Adrenal gland (tissue), 12 donors: ENCODE data around the gene UNC13B. TPM values are rescaled to one million over a fixed set of nuclear protein-coding genes. Genes with fewer than 3 reads are reported as not detected.
"Not testable (repeated sequence)": the region's sequence is repeated elsewhere in the genome, so short reads cannot be mapped to it uniquely, and the experiment has no call there.

Experiments
- DNase-seq, 7 donors: peaks; one replicate each; pipeline ENCODE4 v3.0.0-alpha.2; 2019 to 2020
- H3K27ac ChIP-seq, 5 donors: fragments of 200-600 bp; sonication (generic) in 4 of 5; 1 replicate in 3 of 5; 2 replicates in 2 of 5; pipeline versions ENCODE4 v1.5.1 to v1.8.0; 2016 to 2020; ENCODE audit warnings: mild to moderate bottlenecking in 1 of 5
- H3K27me3 ChIP-seq: fragments of 200-600 bp; 2 replicates; pipeline ENCODE4 v1.8.0; 2021
- H3K36me3 ChIP-seq, 2 donors: fragments of 200-600 bp; replicated peaks in 1 of 2; 1 replicate in 1 of 2; 2 replicates in 1 of 2; pipeline versions ENCODE4 v1.5.1 to v1.8.0; 2018 to 2022
- H3K4me1 ChIP-seq, 2 donors: fragments of 200-600 bp; replicated peaks in 1 of 2; 1 replicate in 1 of 2; 2 replicates in 1 of 2; pipeline versions ENCODE4 v1.5.1 to v1.8.0; 2018 to 2021
- H3K4me3 ChIP-seq, 4 donors: fragments of 200-600 bp; sonication (generic) in 3 of 4; one replicate each; pipeline ENCODE4 v1.5.1; 2016 to 2018
- H3K9me3 ChIP-seq, 3 donors: fragments of 200-600 bp; sonication (generic) in 1 of 3; replicated peaks in 1 of 3; 1 replicate in 2 of 3; 2 replicates in 1 of 3; pipeline versions ENCODE4 v1.5.1 to v1.8.0; 2016 to 2021
- POLR2A ChIP-seq, 2 donors: fragments of 450-650 bp; IDR thresholded peaks; one replicate each; pipeline ENCODE4 v1.6.1; 2017; ENCODE audit warnings: antibody characterized with exemption in 2 of 2, mild to moderate bottlenecking in 2 of 2, moderate library complexity in 1 of 2
- WGBS, 4 donors: extraction: QIAGEN DNeasy Blood & Tissue Kit in 2 of 4; methylation state at CpG; one replicate each; pipeline versions ENCODE4 v1.1.5 to v1.1.7; 2013 to 2017; 5-methylcytosine and 5-hydroxymethylcytosine counted together
- intact Hi-C, 2 donors: fragments of 100-400 bp; cut with DNase I; formaldehyde crosslinking; loops; one replicate each; pipeline versions ENCODE4 v1.14.1 to v1.15.0; 2022 to 2023
- polyA plus RNA-seq, 3 donors: library from polyadenylated mRNA; stranded (reverse); fragments of 200-250 nt in 2 of 3; fragments of 350-450 nt in 1 of 3; fragmentation: Illumina TruSeq in 1 of 3; extraction: RNeasy Lipid Tissue Mini Kit (QIAGEN cat#74804) in 1 of 3; gene quantifications; one replicate each; pipeline ENCODE4 v1.2.3, GENCODE V29; 2013 to 2014
- total RNA-seq, 9 donors: library from RNA; depleted of rRNA in 4 of 9; stranded (reverse); fragments of >200 nt in 4 of 9; fragments of 120-200 nt in 1 of 9; fragmentation: NEBNext Ultra II Directional in 1 of 9; extraction: Animal tissue kit (Norgen Biotek cat#: 25700) in 1 of 9; gene quantifications; one replicate each; pipeline versions ENCODE4 v1.1.0 to v1.2.4, GENCODE V29; 2013 to 2023
- TF ChIP-seq, protein P1 (sequence below), 6 experiments: fragments of 450-650 bp in 4 of 6; fragments of 200-600 bp in 2 of 6; sonication (generic) in 1 of 6; IDR thresholded peaks; 1 replicate in 5 of 6; 2 replicates in 1 of 6; pipeline versions ENCODE4 v1.5.1 to v1.8.0; 2016 to 2021; ENCODE audit warnings: antibody characterized with exemption in 6 of 6, mild to moderate bottlenecking in 2 of 6, moderate library complexity in 1 of 6
- donor health status: healthy with polysubstance abuse.
- donor health status: Bipolar disorder and iron deficiency.
- donor health status: DM: yes; HTN: yes; CAD: no.
- donor health status: DM: no; HTN: no; CAD: no.
- donor health status: DM: no; HTN: no; CAD: no.
- donor health status: DM: yes; HTN: yes; CAD: no.

UNC13B gene
- total and polyA plus RNA-seq, 12 donors = 11.1 to 42.2 (median 30.5) TPM

- DNase-seq = no peak
- H3K27ac ChIP-seq = no peak overlapping the region
- no peaks in the 10 kb centered on the region for H3K27me3 ChIP-seq
- 80 to 91% (median 88%) methylated on average over 2 of the region's 2 CpGs for WGBS, 4 donors
- no peaks in the 10 kb centered on the region for H3K9me3 ChIP-seq
- H3K36me3 ChIP-seq = no peaks in the 10 kb centered on the region
- no peaks in the 10 kb centered on the region for H3K4me1 ChIP-seq
- intact Hi-C loops = no loop called here
- no peak overlapping the region for H3K4me3 ChIP-seq
- TF ChIP-seq POLR2A (IDR thresholded peaks at IDR 0.05) = no peak
- TF ChIP-seq, protein P1, sequence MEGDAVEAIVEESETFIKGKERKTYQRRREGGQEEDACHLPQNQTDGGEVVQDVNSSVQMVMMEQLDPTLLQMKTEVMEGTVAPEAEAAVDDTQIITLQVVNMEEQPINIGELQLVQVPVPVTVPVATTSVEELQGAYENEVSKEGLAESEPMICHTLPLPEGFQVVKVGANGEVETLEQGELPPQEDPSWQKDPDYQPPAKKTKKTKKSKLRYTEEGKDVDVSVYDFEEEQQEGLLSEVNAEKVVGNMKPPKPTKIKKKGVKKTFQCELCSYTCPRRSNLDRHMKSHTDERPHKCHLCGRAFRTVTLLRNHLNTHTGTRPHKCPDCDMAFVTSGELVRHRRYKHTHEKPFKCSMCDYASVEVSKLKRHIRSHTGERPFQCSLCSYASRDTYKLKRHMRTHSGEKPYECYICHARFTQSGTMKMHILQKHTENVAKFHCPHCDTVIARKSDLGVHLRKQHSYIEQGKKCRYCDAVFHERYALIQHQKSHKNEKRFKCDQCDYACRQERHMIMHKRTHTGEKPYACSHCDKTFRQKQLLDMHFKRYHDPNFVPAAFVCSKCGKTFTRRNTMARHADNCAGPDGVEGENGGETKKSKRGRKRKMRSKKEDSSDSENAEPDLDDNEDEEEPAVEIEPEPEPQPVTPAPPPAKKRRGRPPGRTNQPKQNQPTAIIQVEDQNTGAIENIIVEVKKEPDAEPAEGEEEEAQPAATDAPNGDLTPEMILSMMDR (IDR thresholded peaks at IDR 0.05) = no peak
Measured at GRCh38 chr9:35140093-35140492, 21.7 kb upstream of the UNC13B start.

GRCh38 chr9:35142037-35142436, 19.8 kb upstream of the UNC13B start:
- H3K27me3 ChIP-seq = no peaks in the 10 kb centered on the region
- TF ChIP-seq, protein P1 (IDR thresholded peaks at IDR 0.05) = no peak
- no peak for TF ChIP-seq POLR2A (IDR thresholded peaks at IDR 0.05)
- H3K4me1 ChIP-seq = no peaks in the 10 kb centered on the region
- no peaks in the 10 kb centered on the region for H3K36me3 ChIP-seq
- WGBS, 4 donors = 88 to 97% (median 93%) methylated on average over 5 of the region's 5 CpGs
- H3K4me3 ChIP-seq = no peak overlapping the region
- DNase-seq = no peak
- H3K27ac ChIP-seq = no peak overlapping the region
- peaks cover 0 to 1% (median 0%) of the 10 kb centered on the region in 3 donors for H3K9me3 ChIP-seq
- intact Hi-C loops = no loop called here

DNA sequence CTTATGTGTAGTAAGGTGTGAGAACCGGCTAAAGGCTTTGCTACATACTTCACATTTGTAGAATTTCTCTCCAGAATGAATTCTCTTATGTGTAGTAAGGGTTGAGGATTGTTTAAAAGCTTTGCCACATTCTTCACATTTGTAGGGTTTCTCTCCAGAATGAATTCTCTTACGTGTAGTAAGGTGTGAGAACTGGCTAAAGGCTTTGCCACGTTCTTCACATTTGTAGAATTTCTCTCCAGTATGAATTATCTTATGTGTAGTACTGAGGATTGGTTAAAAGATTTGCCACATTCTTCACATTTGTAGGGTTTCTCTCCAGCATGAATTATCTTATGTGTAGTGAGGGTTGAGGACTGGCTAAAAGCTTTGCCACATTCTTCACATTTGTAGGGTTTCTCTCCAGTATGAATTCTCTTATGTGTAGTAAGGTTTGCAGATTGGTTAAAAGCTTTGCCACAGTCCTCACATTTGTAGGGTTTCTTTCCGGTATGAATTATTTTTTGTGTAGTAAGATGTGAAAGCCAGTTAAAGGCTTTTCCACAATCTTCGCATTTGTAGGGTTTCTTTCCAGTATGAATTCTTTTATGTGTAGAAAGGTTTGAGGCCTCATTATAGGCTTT, 13.8 kb upstream of the UNC13B start:
- H3K4me3 ChIP-seq, H3K27ac ChIP-seq, H3K36me3 ChIP-seq, H3K27me3 ChIP-seq, DNase-seq, H3K4me1 ChIP-seq, intact Hi-C loops: not testable (repeated sequence)
- H3K9me3 ChIP-seq = peaks cover 0 to 14% (median 0%) of the 10 kb centered on the region in 3 donors
- WGBS, 4 donors = 75 to 84% (median 76%) methylated on average over 5 of the region's 5 CpGs

GRCh38 chr9:35152926-35153325, 8.9 kb upstream of the UNC13B start:
- Histone ChIP-seq H3K36me3 (no peaks in the 10 kb centered on the region), H3K27me3 (no peaks in the 10 kb centered on the region), H3K9me3 (peaks cover 0 to 7% (median 0%) of the 10 kb centered on the region in 3 donors), H3K4me3 (no peak overlapping the region), H3K27ac (no peak overlapping the region), H3K4me1 (no peaks in the 10 kb centered on the region)
- TF ChIP-seq, protein P1 (IDR thresholded peaks at IDR 0.05) = no peak
- no peak for TF ChIP-seq POLR2A (IDR thresholded peaks at IDR 0.05)
- WGBS, 4 donors = 89 to 97% (median 95%) methylated on average over 9 of the region's 9 CpGs
- no peak for DNase-seq
- intact Hi-C loops = no loop called here

DNA sequence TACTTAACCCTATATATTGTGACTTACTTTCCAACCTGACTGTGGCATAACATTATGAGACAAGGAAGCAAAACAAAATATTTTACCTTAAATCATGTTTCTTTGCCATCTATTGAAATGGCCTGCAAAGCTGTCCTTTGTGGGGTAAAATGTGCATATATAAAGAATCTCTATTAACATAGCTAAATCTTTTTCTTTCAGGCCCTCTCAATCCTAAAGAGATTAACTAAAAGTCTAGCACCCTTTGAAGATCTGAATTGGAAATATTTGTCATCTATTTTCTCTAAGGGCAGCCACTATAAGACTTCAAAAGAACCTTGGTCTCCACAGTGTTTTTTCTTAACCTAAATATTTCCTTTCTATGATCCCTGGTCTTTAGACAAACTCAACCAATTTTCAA, 5.0 kb upstream of the UNC13B start:
- Histone ChIP-seq H3K4me1 (no peaks in the 10 kb centered on the region), H3K27me3 (no peaks in the 10 kb centered on the region), H3K9me3 (no peaks in the 10 kb centered on the region), H3K27ac (no peak overlapping the region), H3K4me3 (no peak overlapping the region), H3K36me3 (no peaks in the 10 kb centered on the region)
- DNase-seq = no peak
- TF ChIP-seq, protein P1 (IDR thresholded peaks at IDR 0.05) = no peak
- no peak for TF ChIP-seq POLR2A (IDR thresholded peaks at IDR 0.05)
- intact Hi-C loops = loop anchor here in 1 of 2 donors (5.0 kb wide), 1 partner anchor 34 kb away; no protein-coding TSS in a partner anchor

GRCh38 chr9:35157836-35158235, 4.0 kb upstream of the UNC13B start:
- not testable (repeated sequence) for H3K9me3 ChIP-seq, H3K27ac ChIP-seq, H3K27me3 ChIP-seq, DNase-seq, H3K36me3 ChIP-seq, H3K4me3 ChIP-seq, H3K4me1 ChIP-seq
- 64 to 80% (median 77%) methylated on average over 6 of the region's 6 CpGs for WGBS, 4 donors
- intact Hi-C loops = loop anchor here in 1 of 2 donors (5.0 kb wide), 1 partner anchor 36 kb away; no protein-coding TSS in a partner anchor
